Loucy (cell line): ENCODE measurements around the gene BLID.

Experiments
- EZH2phosphoT487 ChIP-seq: fragments of 200-600 bp; IDR thresholded peaks from 2 replicates; pipeline ENCODE4 v1.6.1; 2018; ENCODE audit warnings: antibody characterized with exemption, mild to moderate bottlenecking, moderate library complexity, borderline replicate concordance
- TF ChIP-seq, protein P1 (sequence below): fragments of 200-600 bp; sonication (generic); conservative IDR thresholded peaks from 2 replicates; pipeline ENCODE4 v1.5.1; 2014; ENCODE audit warnings: mild to moderate bottlenecking, antibody characterized with exemption, low read length

DNA sequence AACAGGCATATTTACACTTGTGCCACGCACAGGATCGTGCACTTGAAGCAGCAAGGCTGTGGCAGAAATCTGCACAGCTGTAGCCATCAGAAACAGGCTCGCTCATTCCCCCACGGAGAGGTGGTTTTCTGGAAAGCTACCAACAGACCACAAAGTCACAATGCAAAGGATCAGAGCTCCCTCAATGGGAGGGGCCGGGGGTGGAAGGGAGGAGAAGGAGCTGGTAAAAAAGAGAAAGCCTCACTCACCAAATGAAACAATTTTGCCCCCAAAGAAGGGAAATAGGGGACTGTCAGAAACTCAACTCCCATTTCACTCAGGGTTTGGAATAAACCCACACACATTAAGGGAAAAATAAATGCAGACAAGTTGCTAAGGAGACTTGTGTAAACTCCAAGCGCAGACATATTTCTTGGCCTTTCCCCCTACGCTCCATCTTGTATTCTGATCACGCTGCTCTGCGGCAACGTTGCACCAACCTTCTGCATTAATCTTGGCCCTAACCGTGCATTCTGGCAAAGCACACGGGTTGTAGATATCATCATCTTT lies 43.2 kb upstream of the BLID start:
- TF ChIP-seq, protein P1, sequence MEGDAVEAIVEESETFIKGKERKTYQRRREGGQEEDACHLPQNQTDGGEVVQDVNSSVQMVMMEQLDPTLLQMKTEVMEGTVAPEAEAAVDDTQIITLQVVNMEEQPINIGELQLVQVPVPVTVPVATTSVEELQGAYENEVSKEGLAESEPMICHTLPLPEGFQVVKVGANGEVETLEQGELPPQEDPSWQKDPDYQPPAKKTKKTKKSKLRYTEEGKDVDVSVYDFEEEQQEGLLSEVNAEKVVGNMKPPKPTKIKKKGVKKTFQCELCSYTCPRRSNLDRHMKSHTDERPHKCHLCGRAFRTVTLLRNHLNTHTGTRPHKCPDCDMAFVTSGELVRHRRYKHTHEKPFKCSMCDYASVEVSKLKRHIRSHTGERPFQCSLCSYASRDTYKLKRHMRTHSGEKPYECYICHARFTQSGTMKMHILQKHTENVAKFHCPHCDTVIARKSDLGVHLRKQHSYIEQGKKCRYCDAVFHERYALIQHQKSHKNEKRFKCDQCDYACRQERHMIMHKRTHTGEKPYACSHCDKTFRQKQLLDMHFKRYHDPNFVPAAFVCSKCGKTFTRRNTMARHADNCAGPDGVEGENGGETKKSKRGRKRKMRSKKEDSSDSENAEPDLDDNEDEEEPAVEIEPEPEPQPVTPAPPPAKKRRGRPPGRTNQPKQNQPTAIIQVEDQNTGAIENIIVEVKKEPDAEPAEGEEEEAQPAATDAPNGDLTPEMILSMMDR: no peak
- no peak for TF ChIP-seq EZH2phosphoT487
